Measurements from ENCODE around the gene SV2A.
"Not testable (repeated sequence)": the region's sequence is repeated elsewhere in the genome, so short reads cannot be mapped to it uniquely, and the experiment has no call there.

SV2A gene

DNA sequence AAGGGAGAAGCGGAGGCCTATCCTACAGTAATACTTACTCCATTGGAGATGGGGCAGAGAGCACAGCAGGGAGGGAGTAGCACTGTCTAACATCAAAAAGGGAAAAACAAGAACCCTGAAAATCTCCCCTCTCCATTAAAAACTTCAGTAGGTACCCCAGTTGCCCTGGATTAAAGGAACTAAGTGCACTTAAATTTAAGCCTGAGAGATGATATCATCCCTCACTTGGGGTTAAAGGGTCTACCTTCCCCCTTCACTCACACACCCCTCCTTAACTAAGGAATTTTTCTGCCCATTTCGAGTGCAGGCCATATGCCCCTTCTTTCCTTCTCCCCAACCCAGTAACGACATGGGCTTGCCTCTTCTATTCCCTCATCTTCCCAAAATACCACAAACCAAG lies 22.8 kb upstream of the SV2A start:
- Histone ChIP-seq H3K4me1 (ENCODE audit: control insufficient read depth, low read depth, low read length) (peaks cover 36% of the 10 kb centered on the region), H3K9ac (ENCODE audit: low read length) (no peak overlapping the region), H3K4me3 (ENCODE audit: low read length) (no peak overlapping the region), H3K9me3 (ENCODE audit: control insufficient read depth, low read depth, low read length) (no peaks in the 10 kb centered on the region), H3K36me3 (ENCODE audit: control insufficient read depth, low read depth, low read length) (peaks cover 17% of the 10 kb centered on the region), H3K27ac (ENCODE audit: low read length) (no peak overlapping the region), H3K27me3 (ENCODE audit: control insufficient read depth, insufficient read depth, low read length) (no peaks in the 10 kb centered on the region)

DNA sequence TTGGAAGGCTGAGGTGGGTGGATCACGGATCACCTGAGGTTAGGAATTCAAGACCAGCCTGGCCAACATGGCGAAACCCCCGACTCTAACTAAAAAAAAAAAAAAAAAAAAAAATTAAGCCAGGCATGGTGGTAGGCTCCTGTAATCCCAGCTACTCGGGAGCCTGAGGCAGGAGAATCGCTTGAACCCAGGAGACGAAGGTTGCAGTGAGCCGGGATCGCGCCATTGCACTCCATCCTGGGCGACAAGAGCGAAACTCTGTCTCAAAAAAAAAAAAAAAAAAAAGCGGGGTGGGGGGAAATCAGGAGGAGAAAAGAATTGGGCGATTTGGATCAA lies 21.0 kb upstream of the SV2A start:
- not testable (repeated sequence) for H3K9me3 ChIP-seq (ENCODE audit: control insufficient read depth, low read depth, low read length); H3K27me3 ChIP-seq (ENCODE audit: control insufficient read depth, insufficient read depth, low read length); H3K36me3 ChIP-seq (ENCODE audit: control insufficient read depth, low read depth, low read length); H3K27ac ChIP-seq (ENCODE audit: low read length)
- H3K4me3 ChIP-seq (ENCODE audit: low read length), result peak overlapping the region; percentile 25
- peaks cover 36% of the 10 kb centered on the region for H3K4me1 ChIP-seq (ENCODE audit: control insufficient read depth, low read depth, low read length)
- peak overlapping the region; percentile 19 for H3K9ac ChIP-seq (ENCODE audit: low read length)

DNA sequence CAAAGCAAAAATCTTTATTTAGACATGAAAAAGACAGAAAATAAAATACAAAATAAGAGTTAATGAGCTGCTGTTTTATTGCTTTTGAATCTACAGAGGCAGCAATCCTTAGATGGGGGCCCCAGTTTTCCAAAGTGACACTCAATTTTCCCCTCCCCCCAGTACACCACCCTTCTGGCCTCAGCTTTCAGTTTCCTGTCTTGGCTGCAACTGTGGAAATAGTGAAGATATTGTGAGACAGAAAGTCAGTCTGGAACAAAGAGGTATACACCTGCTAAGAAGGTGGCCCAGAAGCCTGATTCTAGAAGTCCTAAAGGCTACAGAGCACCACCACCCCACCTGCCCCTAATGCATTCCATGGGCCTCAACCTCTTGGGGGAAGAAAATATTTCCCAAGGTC lies 20.1 kb upstream of the SV2A start:
- H3K27ac ChIP-seq (ENCODE audit: low read length), result no peak overlapping the region
- no peaks in the 10 kb centered on the region for H3K36me3 ChIP-seq (ENCODE audit: control insufficient read depth, low read depth, low read length)
- no peaks in the 10 kb centered on the region for H3K27me3 ChIP-seq (ENCODE audit: control insufficient read depth, insufficient read depth, low read length)
- H3K4me1 ChIP-seq (ENCODE audit: control insufficient read depth, low read depth, low read length), result peaks cover 36% of the 10 kb centered on the region
- H3K4me3 ChIP-seq (ENCODE audit: low read length), result peak overlapping the region; percentile 46
- no peak overlapping the region for H3K9ac ChIP-seq (ENCODE audit: low read length)
- no peaks in the 10 kb centered on the region for H3K9me3 ChIP-seq (ENCODE audit: control insufficient read depth, low read depth, low read length)

DNA sequence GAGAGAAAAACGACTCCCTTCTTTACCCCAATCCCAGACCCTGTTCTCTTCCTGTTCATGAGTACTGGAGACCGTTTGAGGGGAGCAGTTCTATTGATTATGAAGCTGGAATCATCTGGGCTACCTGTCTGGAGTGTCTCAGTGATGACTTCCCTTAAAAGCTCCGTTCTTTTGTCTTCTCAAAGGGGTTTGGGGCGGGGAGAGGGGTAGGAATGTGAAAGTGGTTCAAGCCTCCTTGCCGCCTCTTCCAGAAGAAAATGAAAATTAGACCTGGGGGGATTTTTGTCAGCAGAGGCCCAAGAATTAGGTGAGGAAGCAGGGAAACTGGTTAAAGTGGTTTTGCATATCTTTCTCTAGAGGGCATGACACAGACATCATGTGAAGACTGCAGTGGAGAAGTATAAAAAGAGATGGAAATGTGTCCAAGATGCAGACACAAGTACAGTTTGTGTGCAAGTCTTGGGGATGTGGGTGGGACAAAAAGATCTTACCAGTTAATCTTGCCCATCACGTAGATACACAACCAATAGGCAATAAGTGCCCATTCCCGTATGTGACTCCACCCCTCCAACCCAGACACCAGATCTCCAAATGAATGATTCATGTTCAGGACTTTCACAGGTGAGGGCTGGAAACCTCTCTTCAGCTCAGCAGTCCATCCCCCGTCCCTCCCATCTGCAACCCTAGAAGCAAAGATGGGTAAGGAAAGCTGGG lies 19.5 kb upstream of the SV2A start:
- no peaks in the 10 kb centered on the region for H3K27me3 ChIP-seq (ENCODE audit: control insufficient read depth, insufficient read depth, low read length)
- H3K9me3 ChIP-seq (ENCODE audit: control insufficient read depth, low read depth, low read length), result no peaks in the 10 kb centered on the region
- no peaks in the 10 kb centered on the region for H3K36me3 ChIP-seq (ENCODE audit: control insufficient read depth, low read depth, low read length)
- H3K27ac ChIP-seq (ENCODE audit: low read length), result no peak overlapping the region
- H3K9ac ChIP-seq (ENCODE audit: low read length), result peak overlapping the region; percentile 21
- peaks cover 33% of the 10 kb centered on the region for H3K4me1 ChIP-seq (ENCODE audit: control insufficient read depth, low read depth, low read length)
- H3K4me3 ChIP-seq (ENCODE audit: low read length), result peak overlapping the region; percentile 46

DNA sequence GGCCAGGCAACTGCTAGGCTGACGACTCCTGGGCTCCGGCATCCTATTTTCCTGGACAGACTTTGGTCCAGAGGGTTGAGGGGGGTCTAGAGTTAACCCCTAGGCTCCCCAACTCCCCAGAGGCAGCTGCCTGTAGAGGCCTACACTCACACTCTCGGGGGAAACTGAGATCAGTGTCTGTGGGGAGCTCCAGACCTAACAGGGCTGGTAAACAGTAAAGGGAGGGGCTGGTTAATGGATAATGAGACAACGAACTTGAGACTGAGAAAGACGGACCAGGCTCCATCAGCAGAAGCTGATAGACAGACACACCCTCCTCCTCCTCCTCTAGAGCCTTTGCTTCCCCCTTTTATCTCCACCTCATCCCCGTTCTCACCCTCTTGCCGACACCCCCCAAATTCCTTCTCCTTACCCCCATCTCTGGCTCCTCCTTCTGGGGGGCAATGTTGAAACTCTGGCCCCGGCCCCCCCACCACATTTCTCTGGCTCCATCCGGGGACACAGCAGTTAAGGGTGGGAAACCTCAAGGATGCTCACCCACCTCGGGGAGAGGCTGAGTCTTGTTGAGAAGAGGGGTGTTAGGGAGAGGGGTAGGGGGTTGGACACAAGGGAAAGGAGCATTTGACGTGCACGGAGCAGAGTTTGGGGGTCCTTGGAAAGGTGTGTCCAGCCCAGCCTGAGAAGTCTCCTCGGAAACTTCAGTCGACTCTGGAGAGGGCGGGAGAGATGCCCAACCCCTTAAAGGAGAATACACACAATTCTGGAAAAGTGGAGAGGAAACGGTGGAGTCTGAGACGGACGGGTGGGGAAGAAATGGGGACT lies 18.7 kb upstream of the SV2A start, which contains the start of gene MTMR11:
MTMR11 (minus strand) TSS at position 710 of the 822 bp plus-strand sequence; CDS start at position 478, 232 bp downstream.
- no peaks in the 10 kb centered on the region for H3K9me3 ChIP-seq (ENCODE audit: control insufficient read depth, low read depth, low read length)
- H3K36me3 ChIP-seq (ENCODE audit: control insufficient read depth, low read depth, low read length), result no peaks in the 10 kb centered on the region
- peaks cover 29% of the 10 kb centered on the region for H3K4me1 ChIP-seq (ENCODE audit: control insufficient read depth, low read depth, low read length)
- peak within 1 kb of the TSS; percentile 21 for H3K9ac ChIP-seq (ENCODE audit: low read length)
- H3K27ac ChIP-seq (ENCODE audit: low read length), result no peak within 1 kb of the TSS
- H3K27me3 ChIP-seq (ENCODE audit: control insufficient read depth, insufficient read depth, low read length), result no peaks in the 10 kb centered on the region
- peak within 1 kb of the TSS; percentile 46 for H3K4me3 ChIP-seq (ENCODE audit: low read length)

DNA sequence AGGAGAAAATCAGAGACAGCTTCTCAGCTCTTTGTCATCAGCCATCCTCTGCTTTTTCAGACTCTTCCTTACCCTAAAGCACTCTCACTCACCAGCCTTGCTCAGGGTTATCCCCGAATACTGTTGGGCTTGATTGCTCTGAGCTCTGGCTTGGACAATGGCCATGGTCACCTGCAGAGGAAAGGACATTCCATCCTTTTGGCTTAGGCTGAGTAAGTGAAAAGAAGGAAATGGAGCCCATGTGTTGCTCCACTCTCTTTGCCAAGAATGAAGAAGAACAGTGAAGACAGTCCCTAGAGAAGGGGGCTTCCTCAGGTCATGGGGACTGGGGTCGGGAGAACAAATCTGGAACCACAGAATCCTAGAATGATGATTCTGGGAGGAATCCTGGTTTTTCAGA lies 16.7 kb upstream of the SV2A start:
- Histone ChIP-seq H3K9ac (ENCODE audit: low read length) (no peak overlapping the region), H3K4me3 (ENCODE audit: low read length) (no peak overlapping the region), H3K4me1 (ENCODE audit: control insufficient read depth, low read depth, low read length) (peaks cover 19% of the 10 kb centered on the region)

DNA sequence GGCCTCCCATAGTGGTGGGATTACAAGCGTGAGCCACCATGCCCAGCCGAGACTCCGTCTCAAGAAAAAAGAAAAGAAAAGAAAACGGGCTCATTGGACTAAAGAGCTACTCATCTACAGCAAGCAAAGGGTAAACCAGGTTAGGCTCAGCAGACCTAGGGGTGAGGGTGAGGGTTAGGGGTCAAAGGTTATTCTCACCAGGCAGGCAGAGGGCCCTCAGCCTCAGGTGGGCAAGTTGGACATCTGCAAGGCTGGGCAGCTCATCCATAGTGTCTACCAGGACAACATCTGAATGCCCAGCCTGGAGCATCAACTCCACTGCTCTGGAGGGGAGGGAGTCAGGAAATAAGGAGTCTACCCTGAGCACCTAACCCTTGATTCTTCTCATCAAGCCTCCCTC lies 15.6 kb upstream of the SV2A start:
- H3K36me3 ChIP-seq (ENCODE audit: control insufficient read depth, low read depth, low read length), result no peaks in the 10 kb centered on the region
- H3K27me3 ChIP-seq (ENCODE audit: control insufficient read depth, insufficient read depth, low read length), result no peaks in the 10 kb centered on the region
- no peak overlapping the region for H3K27ac ChIP-seq (ENCODE audit: low read length)
- peaks cover 19% of the 10 kb centered on the region for H3K4me1 ChIP-seq (ENCODE audit: control insufficient read depth, low read depth, low read length)
- no peaks in the 10 kb centered on the region for H3K9me3 ChIP-seq (ENCODE audit: control insufficient read depth, low read depth, low read length)
- no peak overlapping the region for H3K9ac ChIP-seq (ENCODE audit: low read length)
- no peak overlapping the region for H3K4me3 ChIP-seq (ENCODE audit: low read length)

More for the DNA sequence above, 16.7 kb upstream of the SV2A start:
- Histone ChIP-seq H3K9me3 (ENCODE audit: control insufficient read depth, low read depth, low read length) (no peaks in the 10 kb centered on the region), H3K27me3 (ENCODE audit: control insufficient read depth, insufficient read depth, low read length) (no peaks in the 10 kb centered on the region), H3K27ac (ENCODE audit: low read length) (no peak overlapping the region), H3K36me3 (ENCODE audit: control insufficient read depth, low read depth, low read length) (no peaks in the 10 kb centered on the region)

DNA sequence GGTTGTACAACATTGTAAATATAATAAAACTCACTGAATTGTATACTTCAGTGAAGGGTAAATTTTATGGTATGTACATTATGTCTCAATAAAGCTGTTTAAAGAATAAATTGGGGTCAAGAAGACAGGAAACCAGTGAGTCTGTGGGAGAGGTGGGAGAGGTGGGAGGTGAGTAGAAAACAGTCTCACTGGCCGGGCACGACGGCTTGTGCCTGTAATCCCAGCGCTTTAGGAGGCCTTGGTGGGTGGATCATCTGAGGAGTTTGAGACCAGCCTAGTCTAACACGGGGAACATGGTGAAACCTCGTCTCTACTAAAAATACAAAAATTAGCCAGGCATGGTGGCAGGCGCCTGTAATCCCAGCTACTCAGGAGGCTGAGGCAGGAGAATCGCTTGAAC lies 14.8 kb upstream of the SV2A start:
- Histone ChIP-seq H3K4me1 (ENCODE audit: control insufficient read depth, low read depth, low read length) (peaks cover 12% of the 10 kb centered on the region), H3K4me3 (ENCODE audit: low read length) (no peak overlapping the region), H3K27me3 (ENCODE audit: control insufficient read depth, insufficient read depth, low read length) (no peaks in the 10 kb centered on the region), H3K36me3 (ENCODE audit: control insufficient read depth, low read depth, low read length) (no peaks in the 10 kb centered on the region), H3K9ac (ENCODE audit: low read length) (no peak overlapping the region), H3K27ac (ENCODE audit: low read length) (no peak overlapping the region), H3K9me3 (ENCODE audit: control insufficient read depth, low read depth, low read length) (no peaks in the 10 kb centered on the region)

DNA sequence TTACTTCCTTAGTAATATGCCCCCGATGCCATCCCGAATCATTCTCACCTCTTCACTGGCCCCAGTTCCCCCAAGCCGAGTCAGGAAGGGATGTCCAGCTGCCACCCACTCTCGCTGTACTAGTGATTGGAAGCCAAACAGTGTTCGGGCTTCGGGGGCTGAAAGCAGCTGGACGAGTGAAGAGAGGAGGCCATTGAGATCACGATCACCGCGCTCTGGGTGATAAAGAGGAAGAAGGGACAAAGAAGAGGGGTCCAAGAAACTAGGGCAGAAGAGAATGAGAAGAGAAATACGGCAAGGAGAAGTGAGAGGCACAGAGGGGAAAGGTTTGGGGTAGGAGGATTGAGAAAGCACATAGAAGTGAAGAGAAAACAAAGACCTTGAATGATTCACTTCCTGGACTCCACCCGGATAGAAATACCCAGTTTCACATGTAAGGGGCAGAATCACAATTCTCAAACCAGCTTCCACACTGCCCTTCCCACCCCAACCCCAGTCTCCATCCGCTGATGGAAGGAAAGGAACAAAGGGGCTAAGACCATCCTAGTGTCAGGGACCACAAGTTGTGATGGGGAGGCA lies 13.7 kb upstream of the SV2A start:
- Histone ChIP-seq H3K9ac (ENCODE audit: low read length) (no peak overlapping the region), H3K4me1 (ENCODE audit: control insufficient read depth, low read depth, low read length) (peaks cover 12% of the 10 kb centered on the region), H3K27me3 (ENCODE audit: control insufficient read depth, insufficient read depth, low read length) (no peaks in the 10 kb centered on the region), H3K4me3 (ENCODE audit: low read length) (no peak overlapping the region), H3K27ac (ENCODE audit: low read length) (no peak overlapping the region), H3K9me3 (ENCODE audit: control insufficient read depth, low read depth, low read length) (no peaks in the 10 kb centered on the region), H3K36me3 (ENCODE audit: control insufficient read depth, low read depth, low read length) (peaks cover 5% of the 10 kb centered on the region)

DNA sequence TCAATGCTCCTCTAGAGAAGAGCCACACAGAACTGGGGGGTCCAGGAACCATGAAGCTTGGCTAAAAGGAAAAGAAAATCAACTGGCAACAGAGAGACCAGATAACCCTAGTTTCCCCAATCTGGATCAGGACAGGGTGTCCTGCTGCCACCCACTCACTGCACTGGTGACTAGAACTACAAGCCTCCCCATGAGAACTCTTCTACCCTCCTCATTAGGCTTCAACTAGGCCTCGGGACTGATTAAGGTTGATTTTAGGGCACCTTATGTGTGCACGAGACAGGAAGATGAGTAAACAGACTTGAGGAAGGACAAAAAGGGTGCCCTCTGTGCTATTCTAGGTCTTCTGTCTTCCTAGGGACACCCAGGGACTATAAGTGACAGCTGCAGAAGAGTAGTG lies 12.2 kb upstream of the SV2A start:
- H3K27ac ChIP-seq (ENCODE audit: low read length), result no peak overlapping the region

DNA sequence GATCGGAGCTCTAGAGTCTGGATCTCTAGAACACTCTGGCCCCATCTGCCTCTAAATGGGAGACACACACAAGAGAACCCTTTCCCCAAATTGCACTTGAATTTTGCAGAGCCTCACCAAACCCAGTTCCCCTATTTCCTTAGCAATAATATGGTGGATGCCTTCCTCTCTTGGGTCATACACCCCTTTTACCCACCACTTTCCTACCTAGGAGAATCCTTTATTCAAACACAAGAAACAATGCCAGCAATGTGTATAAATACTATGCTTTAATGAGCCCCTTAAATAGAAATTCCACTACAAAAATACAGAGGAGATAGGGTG lies 10.7 kb upstream of the SV2A start:
- Histone ChIP-seq H3K36me3 (ENCODE audit: control insufficient read depth, low read depth, low read length) (peaks cover 34% of the 10 kb centered on the region), H3K4me1 (ENCODE audit: control insufficient read depth, low read depth, low read length) (peaks cover 12% of the 10 kb centered on the region), H3K4me3 (ENCODE audit: low read length) (peak overlapping the region; percentile 85), H3K9me3 (ENCODE audit: control insufficient read depth, low read depth, low read length) (no peaks in the 10 kb centered on the region), H3K9ac (ENCODE audit: low read length) (peak overlapping the region; percentile 91), H3K27ac (ENCODE audit: low read length) (peak overlapping the region; percentile 88), H3K27me3 (ENCODE audit: control insufficient read depth, insufficient read depth, low read length) (no peaks in the 10 kb centered on the region)

More for the DNA sequence above, 12.2 kb upstream of the SV2A start:
- no peak overlapping the region for H3K4me3 ChIP-seq (ENCODE audit: low read length)
- peaks cover 20% of the 10 kb centered on the region for H3K36me3 ChIP-seq (ENCODE audit: control insufficient read depth, low read depth, low read length)
- no peaks in the 10 kb centered on the region for H3K27me3 ChIP-seq (ENCODE audit: control insufficient read depth, insufficient read depth, low read length)
- H3K9ac ChIP-seq (ENCODE audit: low read length), result no peak overlapping the region
- H3K9me3 ChIP-seq (ENCODE audit: control insufficient read depth, low read depth, low read length), result no peaks in the 10 kb centered on the region
- peaks cover 12% of the 10 kb centered on the region for H3K4me1 ChIP-seq (ENCODE audit: control insufficient read depth, low read depth, low read length)

Data from iPS-18a (cell line).